OCI-LY7 (cell line): Measurements from ENCODE around the gene NAA38.

ENCODE experiments used
- EZH2phosphoT487 ChIP-seq: fragments of 200-600 bp; sonication (generic); IDR thresholded peaks from 2 replicates; pipeline ENCODE4 v1.6.1; 2018; ENCODE audit warnings: low read depth, borderline replicate concordance, mild to moderate bottlenecking, mixed run types, antibody characterized with exemption, low read length, moderate library complexity, mixed read lengths
- TF ChIP-seq, protein P1 (sequence below): fragments of 200-600 bp; sonication (generic); conservative IDR thresholded peaks from 2 replicates; pipeline ENCODE4 v1.5.1; 2014; ENCODE audit warnings: mild to moderate bottlenecking, antibody characterized with exemption, low read length, moderate library complexity, mixed read lengths

DNA sequence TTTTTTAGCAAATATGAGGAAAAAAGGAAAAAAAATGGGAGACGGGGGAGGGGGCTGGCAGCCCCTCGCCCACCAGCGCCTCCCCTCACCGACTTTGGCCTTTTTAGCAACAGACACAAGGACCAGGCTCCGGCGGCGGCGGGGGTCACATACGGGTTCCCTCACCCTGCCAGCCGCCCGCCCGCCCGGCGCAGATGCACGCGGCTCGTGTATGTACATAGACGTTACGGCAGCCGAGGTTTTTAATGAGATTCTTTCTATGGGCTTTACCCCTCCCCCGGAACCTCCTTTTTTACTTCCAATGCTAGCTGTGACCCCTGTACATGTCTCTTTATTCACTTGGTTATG is 3.7 kb downstream of the NAA38 start:
- TF ChIP-seq, protein P1, sequence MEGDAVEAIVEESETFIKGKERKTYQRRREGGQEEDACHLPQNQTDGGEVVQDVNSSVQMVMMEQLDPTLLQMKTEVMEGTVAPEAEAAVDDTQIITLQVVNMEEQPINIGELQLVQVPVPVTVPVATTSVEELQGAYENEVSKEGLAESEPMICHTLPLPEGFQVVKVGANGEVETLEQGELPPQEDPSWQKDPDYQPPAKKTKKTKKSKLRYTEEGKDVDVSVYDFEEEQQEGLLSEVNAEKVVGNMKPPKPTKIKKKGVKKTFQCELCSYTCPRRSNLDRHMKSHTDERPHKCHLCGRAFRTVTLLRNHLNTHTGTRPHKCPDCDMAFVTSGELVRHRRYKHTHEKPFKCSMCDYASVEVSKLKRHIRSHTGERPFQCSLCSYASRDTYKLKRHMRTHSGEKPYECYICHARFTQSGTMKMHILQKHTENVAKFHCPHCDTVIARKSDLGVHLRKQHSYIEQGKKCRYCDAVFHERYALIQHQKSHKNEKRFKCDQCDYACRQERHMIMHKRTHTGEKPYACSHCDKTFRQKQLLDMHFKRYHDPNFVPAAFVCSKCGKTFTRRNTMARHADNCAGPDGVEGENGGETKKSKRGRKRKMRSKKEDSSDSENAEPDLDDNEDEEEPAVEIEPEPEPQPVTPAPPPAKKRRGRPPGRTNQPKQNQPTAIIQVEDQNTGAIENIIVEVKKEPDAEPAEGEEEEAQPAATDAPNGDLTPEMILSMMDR = no peak
- no peak for TF ChIP-seq EZH2phosphoT487
